IMR-90 (cell line): Measurements from ENCODE around the gene CXCR3. TPM values are rescaled to one million over a fixed set of nuclear protein-coding genes. Genes with fewer than 3 reads are reported as not detected.

Source experiments
- ATAC-seq: fragments of 200-7000 bp; cut with Tn5 transposase; 2 replicates; pipeline ENCODE4 v1.9.1; 2020; ENCODE audit warnings: low read depth, mild to moderate bottlenecking, moderate library complexity
- BruUV-seq: library from RNA; stranded (reverse); fragments of 400-500 nt; replicated peaks from 2 replicates; lab custom pipeline; 2021; lab: Mats Ljungman, UMichigan
- CTCF ChIA-PET: fragments of 300-600 bp; formaldehyde crosslinking; extraction: SDS; loops from one replicate; lab custom pipeline; 2021; ENCODE audit warnings: antibody characterized with exemption; lab: Yijun Ruan, JAX
- POLR2A ChIA-PET: fragments of 300-600 bp; sonication (Branson Sonifier 250); formaldehyde crosslinking; loops from one replicate; lab custom pipeline; 2022; ENCODE audit warnings: antibody characterized with exemption; ENCODE audit not compliant: unreplicated experiment; lab: Charles Lee
- DNase-seq: peaks from one replicate; pipeline ENCODE4 v3.0.0; 2013
- H2AFZ ChIP-seq: replicated peaks from 2 replicates; pipeline ENCODE3; 2013; ENCODE audit warnings: low read length, mild to moderate bottlenecking; ENCODE audit not compliant: poor library complexity
- H2AK5ac ChIP-seq: 2 replicates; pipeline ENCODE4 v1.6.1; 2013; ENCODE audit warnings: low read depth, low read length, inconsistent platforms
- H2AK9ac ChIP-seq: replicated peaks from 2 replicates; pipeline ENCODE3; 2013; ENCODE audit warnings: mild to moderate bottlenecking, low read depth, low read length, moderate library complexity; ENCODE audit not compliant: poor library complexity
- H2BK120ac ChIP-seq: 2 replicates; pipeline ENCODE4 v1.6.1; 2013; ENCODE audit warnings: low read depth, low read length, inconsistent platforms
- H2BK15ac ChIP-seq: 3 replicates; pipeline ENCODE4 v1.6.1; 2013; ENCODE audit warnings: low read depth, low read length, inconsistent platforms
- H2BK20ac ChIP-seq: 2 replicates; pipeline ENCODE4 v1.6.1; 2013; ENCODE audit warnings: low read depth, mild to moderate bottlenecking, inconsistent platforms, low read length, moderate library complexity
- H2BK5ac ChIP-seq: 2 replicates; pipeline ENCODE4 v1.6.1; 2013; ENCODE audit warnings: mild to moderate bottlenecking, low read depth, low read length, inconsistent platforms; ENCODE audit not compliant: poor library complexity, severe bottlenecking
- H3K14ac ChIP-seq: replicated peaks from 2 replicates; pipeline ENCODE4 v1.6.1; 2013; ENCODE audit warnings: low read depth, low read length, inconsistent platforms
- H3K18ac ChIP-seq: 2 replicates; pipeline ENCODE4 v1.6.1; 2013; ENCODE audit warnings: low read depth, low read length, control low read depth
- H3K23ac ChIP-seq: 2 replicates; pipeline ENCODE4 v1.6.1; 2013; ENCODE audit warnings: low read depth, low read length, inconsistent platforms
- H3K27ac ChIP-seq: 2 replicates; pipeline ENCODE4 v1.5.1; 2013; ENCODE audit warnings: mild to moderate bottlenecking, control low read depth, low read length; ENCODE audit not compliant: insufficient read depth
- H3K27me3 ChIP-seq: 2 replicates; pipeline ENCODE4 v1.6.1; 2013; ENCODE audit warnings: low read length; ENCODE audit not compliant: control insufficient read depth, insufficient read depth
- H3K36me3 ChIP-seq: 2 replicates; pipeline ENCODE4 v1.6.1; 2013; ENCODE audit warnings: low read length, mixed read lengths; ENCODE audit not compliant: control insufficient read depth, insufficient read depth
- H3K4ac ChIP-seq: 2 replicates; pipeline ENCODE4 v1.6.1; 2013; ENCODE audit warnings: low read depth, low read length, inconsistent platforms
- H3K4me1 ChIP-seq: 2 replicates; pipeline ENCODE4 v1.6.1; 2013; ENCODE audit warnings: low read length, mixed read lengths; ENCODE audit not compliant: control insufficient read depth, insufficient read depth
- H3K4me2 ChIP-seq: 2 replicates; pipeline ENCODE4 v1.6.1; 2013; ENCODE audit warnings: low read depth, mild to moderate bottlenecking, control low read depth, low read length, moderate library complexity
- H3K4me3 ChIP-seq: 2 replicates; pipeline ENCODE4 v1.5.1; 2013; ENCODE audit warnings: low read depth, mild to moderate bottlenecking, control low read depth, low read length, moderate library complexity; ENCODE audit not compliant: insufficient read depth
- H3K56ac ChIP-seq: 2 replicates; pipeline ENCODE4 v1.6.1; 2013; ENCODE audit warnings: low read length, inconsistent platforms; ENCODE audit not compliant: insufficient read depth; ENCODE audit errors: extremely low read depth
- H3K79me1 ChIP-seq, 2 experiments: 2 replicates each; pipeline ENCODE4 v1.6.1; 2013; ENCODE audit warnings: low read length in 2 of 2, inconsistent platforms in 1 of 2, low read depth in 1 of 2
- H3K9ac ChIP-seq: 2 replicates; pipeline ENCODE4 v1.6.1; 2013; ENCODE audit warnings: low read depth, low read length, control low read depth
- H3K9me1 ChIP-seq: 2 replicates; pipeline ENCODE4 v1.6.1; 2013; ENCODE audit warnings: low read length, inconsistent platforms; ENCODE audit not compliant: insufficient read depth
- H3K9me3 ChIP-seq: 2 replicates; pipeline ENCODE4 v1.6.1; 2013; ENCODE audit warnings: low read length; ENCODE audit not compliant: control insufficient read depth, insufficient read depth
- H4K20me1 ChIP-seq: 2 replicates; pipeline ENCODE4 v1.6.1; 2013; ENCODE audit warnings: low read length, inconsistent platforms; ENCODE audit not compliant: insufficient read depth
- H4K5ac ChIP-seq: 2 replicates; pipeline ENCODE4 v1.6.1; 2013; ENCODE audit warnings: mild to moderate bottlenecking, low read depth, low read length, control low read depth
- H4K8ac ChIP-seq, 2 experiments: 2 replicates each; pipeline ENCODE4 v1.6.1; 2013; ENCODE audit warnings: low read depth in 2 of 2, low read length in 2 of 2, control low read depth in 1 of 2, inconsistent platforms in 1 of 2
- H4K91ac ChIP-seq: 2 replicates; pipeline ENCODE4 v1.6.1; 2013; ENCODE audit warnings: low read depth, low read length, inconsistent platforms; ENCODE audit not compliant: insufficient read depth
- BHLHE40 ChIP-seq: fragments of 150-350 bp; IDR thresholded peaks from 2 replicates; pipeline ENCODE4 v1.6.1; 2016; ENCODE audit warnings: mild to moderate bottlenecking, low read depth, low read length
- CEBPB ChIP-seq: IDR thresholded peaks from 2 replicates; pipeline ENCODE4 v1.6.1; 2012; ENCODE audit warnings: low read depth, low read length, improper control_type of control experiment
- CHD1 ChIP-seq: IDR thresholded peaks from 2 replicates; pipeline ENCODE4 v1.6.1; 2012; ENCODE audit warnings: low read depth, low read length, improper control_type of control experiment
- CTCF ChIP-seq: conservative IDR thresholded peaks from 2 replicates; pipeline ENCODE4 v1.5.1; 2012; ENCODE audit warnings: mild to moderate bottlenecking, low read depth, low read length, improper control_type of control experiment
- ELK1 ChIP-seq: fragments of 150-350 bp; IDR thresholded peaks from 2 replicates; pipeline ENCODE4 v1.6.1; 2016; ENCODE audit warnings: low read depth, mild to moderate bottlenecking, low read length, moderate library complexity, borderline replicate concordance
- FOS ChIP-seq: fragments of 150-350 bp; IDR thresholded peaks from 2 replicates; pipeline ENCODE4 v1.6.1; 2016; ENCODE audit warnings: low read depth, low read length
- MAFK ChIP-seq: IDR thresholded peaks from 2 replicates; pipeline ENCODE4 v1.6.1; 2012; ENCODE audit warnings: low read depth, low read length, improper control_type of control experiment
- MAZ ChIP-seq: IDR thresholded peaks from 2 replicates; pipeline ENCODE4 v1.6.1; 2012; ENCODE audit warnings: low read depth, mild to moderate bottlenecking, low read length, improper control_type of control experiment, moderate library complexity, borderline replicate concordance
- MXI1 ChIP-seq: IDR thresholded peaks from 2 replicates; pipeline ENCODE4 v1.6.1; 2012; ENCODE audit warnings: low read depth, mild to moderate bottlenecking, low read length, moderate library complexity, borderline replicate concordance
- NFE2L2 ChIP-seq: fragments of 150-350 bp; IDR thresholded peaks from 2 replicates; pipeline ENCODE4 v1.6.1; 2016; ENCODE audit warnings: low read depth, mild to moderate bottlenecking, low read length
- POLR2A ChIP-seq: IDR thresholded peaks from 2 replicates; pipeline ENCODE4 v1.6.1; 2012; ENCODE audit warnings: mild to moderate bottlenecking, low read depth, low read length
- RAD21 ChIP-seq: IDR thresholded peaks from 2 replicates; pipeline ENCODE4 v1.6.1; 2012; ENCODE audit warnings: low read length, improper control_type of control experiment
- RCOR1 ChIP-seq: IDR thresholded peaks from 2 replicates; pipeline ENCODE4 v1.6.1; 2012; ENCODE audit warnings: mild to moderate bottlenecking, low read length, improper control_type of control experiment; ENCODE audit not compliant: insufficient replicate concordance
- RFX5 ChIP-seq: IDR thresholded peaks from 2 replicates; pipeline ENCODE4 v1.8.0; 2012; ENCODE audit warnings: low read depth, mild to moderate bottlenecking, low read length, moderate library complexity
- SMC3 ChIP-seq: fragments of 150-350 bp; IDR thresholded peaks from 2 replicates; pipeline ENCODE4 v1.6.1; 2016; ENCODE audit warnings: low read depth, mild to moderate bottlenecking, antibody characterized with exemption, low read length, moderate library complexity
- USF2 ChIP-seq: fragments of 150-350 bp; IDR thresholded peaks from 2 replicates; pipeline ENCODE4 v1.6.1; 2017; ENCODE audit warnings: mild to moderate bottlenecking, antibody characterized with exemption, low read length, low read depth
- WGBS, 2 experiments: methylation state at CpG; one replicate each; pipeline versions ENCODE4 v1.1.5 to v1.1.7; 2013; ENCODE audit warnings: missing lambda C conversion rate in 2 of 2; ENCODE audit not compliant: insufficient read length in 1 of 2; ENCODE audit errors: extremely low coverage in 2 of 2; 5-methylcytosine and 5-hydroxymethylcytosine counted together
- dilution Hi-C: fragments of 300-500 bp; cut with HindIII; formaldehyde crosslinking; loops from one replicate; pipeline ENCODE4 v1.14.3; 2018; ENCODE audit warnings: low sequenced_read_pairs; ENCODE audit not compliant: unreplicated experiment
- in situ Hi-C: fragments of 300-500 bp; cut with MboI; formaldehyde crosslinking; loops from 3 replicates; pipeline ENCODE4 v1.14.3; 2019; ENCODE audit warnings: low sequenced_read_pairs, inconsistent platforms, mixed read lengths
- intact Hi-C: fragments of 100-400 bp; cut with micrococcal nuclease; formaldehyde crosslinking; loops from 2 replicates; pipeline ENCODE4 v1.10.0; 2022
- polyA plus RNA-seq, 3 experiments: library from polyadenylated mRNA; depleted of rRNA; stranded (reverse); fragments of >200 nt; gene quantifications; 2 replicates each; pipeline ENCODE4 v1.2.3, GENCODE V29; 2012; ENCODE audit warnings: low replicate concordance in 1 of 3
- total RNA-seq: library from RNA; depleted of rRNA; stranded (reverse); fragments of >200 nt; gene quantifications from 2 replicates; pipeline ENCODE4 v1.2.3, GENCODE V29; 2012

The CXCR3 gene
- total and polyA plus RNA-seq, 2 of the 4 experiments (the other 2 are of a cell fraction), result not detected

- dilution Hi-C loops (no loop called here), in situ Hi-C loops (loop anchor here (25.0 kb wide), 1 partner anchor 202 kb away; no protein-coding TSS in a partner anchor), intact Hi-C loops (no loop called here)
- no peak overlapping the region for H4K8ac ChIP-seq
- H4K5ac ChIP-seq, result no peak overlapping the region
- WGBS, 2 experiments, result 80% methylated on average over 1 of the region's 6 CpGs; no CpG with 5 or more reads in 1 of the 2 experiments
- no peak overlapping the region for H3K56ac ChIP-seq
- H4K91ac ChIP-seq, result no peak overlapping the region
- H3K27me3 ChIP-seq, result peaks cover 4% of the 10 kb centered on the region
- no peak overlapping the region for H3K27ac ChIP-seq
- no peak overlapping the region for H2BK20ac ChIP-seq
- no peaks in the 10 kb centered on the region for H4K20me1 ChIP-seq
- no peaks in the 10 kb centered on the region for H3K79me1 ChIP-seq
- no peak overlapping the region for H3K9ac ChIP-seq
- no peak overlapping the region for H3K4ac ChIP-seq
- no peaks in the 10 kb centered on the region for H3K9me3 ChIP-seq
- H3K4me2 ChIP-seq, result no peak overlapping the region
- H2AK5ac ChIP-seq, result no peak overlapping the region
- no peak overlapping the region for H2BK5ac ChIP-seq
- H2BK15ac ChIP-seq, result no peak overlapping the region
- no peak for ATAC-seq
- H3K4me1 ChIP-seq, result no peaks in the 10 kb centered on the region
- H3K36me3 ChIP-seq, result no peaks in the 10 kb centered on the region
- no peak for TF ChIP-seq CEBPB
- TF ChIP-seq CTCF, result no peak
- no peak for TF ChIP-seq NFE2L2
- TF ChIP-seq FOS, result no peak
- TF ChIP-seq RAD21, result no peak
- TF ChIP-seq MAZ, result no peak
- no peak for TF ChIP-seq ELK1
- no peak for TF ChIP-seq SMC3
- no peak for TF ChIP-seq RFX5
- TF ChIP-seq CHD1, result no peak
- no peak for TF ChIP-seq RCOR1
- TF ChIP-seq MAFK, result no peak
- no peak for TF ChIP-seq USF2
- no peak for TF ChIP-seq MXI1
- TF ChIP-seq BHLHE40, result no peak
- no peak for TF ChIP-seq POLR2A
- H3K23ac ChIP-seq, result no peak overlapping the region
- H3K9me1 ChIP-seq, result no peaks in the 10 kb centered on the region
- H3K14ac ChIP-seq, result no peak overlapping the region
- no peak overlapping the region for H2BK120ac ChIP-seq
- DNase-seq, result no peak
- H2AFZ ChIP-seq, result peak overlapping the region; percentile 33
- POLR2A ChIA-PET, result no interaction called here
- H2AK9ac ChIP-seq, result peak overlapping the region; percentile 19
- no peak overlapping the region for H3K18ac ChIP-seq
- BruUV-seq, result no TSS peak
- CTCF ChIA-PET, result no interaction called here
- no peak overlapping the region for H3K4me3 ChIP-seq
Measured at GRCh38 chrX:71659959-71660358, 41.6 kb upstream of the CXCR3 start.
